ENCODE measurements around the gene ACIN1. TPM values are rescaled to one million over a fixed set of nuclear protein-coding genes. Genes with fewer than 3 reads are reported as not detected.

ACIN1 gene
- total and polyA plus RNA-seq, 2 experiments from 2014 or later, result 76.1 to 172 TPM

DNA sequence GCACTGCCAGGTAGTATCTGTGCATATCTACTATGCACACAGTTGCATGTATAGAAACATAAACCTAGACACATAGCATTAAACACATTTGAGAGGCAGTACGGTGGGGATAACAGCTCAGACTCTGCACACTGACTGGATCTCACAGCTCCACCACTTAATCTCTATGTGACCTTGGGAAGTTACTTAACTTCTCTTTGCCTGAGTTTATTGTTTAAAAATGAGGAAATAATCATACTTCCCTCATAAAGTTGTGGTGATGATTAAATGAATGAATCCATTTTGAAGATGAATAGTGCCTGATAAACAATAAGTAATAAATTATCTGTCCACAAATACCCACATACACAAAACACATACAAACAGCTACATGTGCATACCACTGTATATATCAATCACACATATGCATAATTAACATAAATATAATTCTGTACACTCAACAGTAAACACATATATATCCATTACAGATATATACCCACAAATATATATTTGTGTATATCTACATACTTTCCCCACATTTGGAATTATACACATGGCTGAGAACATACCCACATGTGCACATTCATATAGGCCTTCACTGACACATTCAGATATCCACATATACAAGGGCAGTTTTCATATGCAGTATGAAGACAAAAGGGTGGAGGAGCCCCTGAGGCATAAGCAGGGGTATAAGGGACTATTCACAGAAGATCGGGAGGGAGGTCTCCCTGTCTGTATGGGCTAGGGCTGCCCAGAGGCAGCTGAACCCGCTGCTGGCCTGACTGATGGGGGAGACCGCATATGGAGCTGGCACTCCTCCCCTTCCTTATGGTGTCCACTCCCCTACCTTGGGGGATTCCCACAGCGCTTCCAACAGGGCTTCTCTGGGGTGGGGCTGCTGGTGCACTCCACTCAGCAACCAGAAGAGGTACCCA lies 43.5 kb downstream of the ACIN1 start:
- no peak overlapping the region for H3K4me3 ChIP-seq
- H3K79me2 ChIP-seq (replicated peaks; ENCODE audit: insufficient read depth), result no peaks in the 10 kb centered on the region
- Mint-ChIP-seq H3K4me1 (peaks cover 19% of the 10 kb centered on the region), H3K9me3 (no peaks in the 10 kb centered on the region; the same call in 2 of the 3 replicates), H3K36me3 (ENCODE audit: low read depth) (peaks cover 25% of the 10 kb centered on the region), H3K27ac (no peak overlapping the region), H3K4me3 (no peak overlapping the region; the same call in 2 of the 3 replicates), H3K27me3 (ENCODE audit: insufficient read depth, low read depth, poor library complexity) (peaks cover 11% of the 10 kb centered on the region)
- DNase-seq (ENCODE audit: low spot score) (no peak), ATAC-seq (no peak)
- no peak overlapping the region for H3K4me2 ChIP-seq
- no peak overlapping the region for H3K27ac ChIP-seq (ENCODE audit: low read depth)
- peaks cover 6% of the 10 kb centered on the region; the same call in 1 of the 2 replicates for H3K4me1 ChIP-seq (ENCODE audit: insufficient read depth)
- no peaks in the 10 kb centered on the region for H4K20me1 ChIP-seq (replicated peaks; ENCODE audit: insufficient read depth)
- no peaks in the 10 kb centered on the region for H3K9me2 ChIP-seq (ENCODE audit: insufficient read depth)
- H3K27me3 ChIP-seq (ENCODE audit: insufficient read depth), result no peaks in the 10 kb centered on the region
- no peak overlapping the region for H2AFZ ChIP-seq
- TF ChIP-seq, protein P1, sequence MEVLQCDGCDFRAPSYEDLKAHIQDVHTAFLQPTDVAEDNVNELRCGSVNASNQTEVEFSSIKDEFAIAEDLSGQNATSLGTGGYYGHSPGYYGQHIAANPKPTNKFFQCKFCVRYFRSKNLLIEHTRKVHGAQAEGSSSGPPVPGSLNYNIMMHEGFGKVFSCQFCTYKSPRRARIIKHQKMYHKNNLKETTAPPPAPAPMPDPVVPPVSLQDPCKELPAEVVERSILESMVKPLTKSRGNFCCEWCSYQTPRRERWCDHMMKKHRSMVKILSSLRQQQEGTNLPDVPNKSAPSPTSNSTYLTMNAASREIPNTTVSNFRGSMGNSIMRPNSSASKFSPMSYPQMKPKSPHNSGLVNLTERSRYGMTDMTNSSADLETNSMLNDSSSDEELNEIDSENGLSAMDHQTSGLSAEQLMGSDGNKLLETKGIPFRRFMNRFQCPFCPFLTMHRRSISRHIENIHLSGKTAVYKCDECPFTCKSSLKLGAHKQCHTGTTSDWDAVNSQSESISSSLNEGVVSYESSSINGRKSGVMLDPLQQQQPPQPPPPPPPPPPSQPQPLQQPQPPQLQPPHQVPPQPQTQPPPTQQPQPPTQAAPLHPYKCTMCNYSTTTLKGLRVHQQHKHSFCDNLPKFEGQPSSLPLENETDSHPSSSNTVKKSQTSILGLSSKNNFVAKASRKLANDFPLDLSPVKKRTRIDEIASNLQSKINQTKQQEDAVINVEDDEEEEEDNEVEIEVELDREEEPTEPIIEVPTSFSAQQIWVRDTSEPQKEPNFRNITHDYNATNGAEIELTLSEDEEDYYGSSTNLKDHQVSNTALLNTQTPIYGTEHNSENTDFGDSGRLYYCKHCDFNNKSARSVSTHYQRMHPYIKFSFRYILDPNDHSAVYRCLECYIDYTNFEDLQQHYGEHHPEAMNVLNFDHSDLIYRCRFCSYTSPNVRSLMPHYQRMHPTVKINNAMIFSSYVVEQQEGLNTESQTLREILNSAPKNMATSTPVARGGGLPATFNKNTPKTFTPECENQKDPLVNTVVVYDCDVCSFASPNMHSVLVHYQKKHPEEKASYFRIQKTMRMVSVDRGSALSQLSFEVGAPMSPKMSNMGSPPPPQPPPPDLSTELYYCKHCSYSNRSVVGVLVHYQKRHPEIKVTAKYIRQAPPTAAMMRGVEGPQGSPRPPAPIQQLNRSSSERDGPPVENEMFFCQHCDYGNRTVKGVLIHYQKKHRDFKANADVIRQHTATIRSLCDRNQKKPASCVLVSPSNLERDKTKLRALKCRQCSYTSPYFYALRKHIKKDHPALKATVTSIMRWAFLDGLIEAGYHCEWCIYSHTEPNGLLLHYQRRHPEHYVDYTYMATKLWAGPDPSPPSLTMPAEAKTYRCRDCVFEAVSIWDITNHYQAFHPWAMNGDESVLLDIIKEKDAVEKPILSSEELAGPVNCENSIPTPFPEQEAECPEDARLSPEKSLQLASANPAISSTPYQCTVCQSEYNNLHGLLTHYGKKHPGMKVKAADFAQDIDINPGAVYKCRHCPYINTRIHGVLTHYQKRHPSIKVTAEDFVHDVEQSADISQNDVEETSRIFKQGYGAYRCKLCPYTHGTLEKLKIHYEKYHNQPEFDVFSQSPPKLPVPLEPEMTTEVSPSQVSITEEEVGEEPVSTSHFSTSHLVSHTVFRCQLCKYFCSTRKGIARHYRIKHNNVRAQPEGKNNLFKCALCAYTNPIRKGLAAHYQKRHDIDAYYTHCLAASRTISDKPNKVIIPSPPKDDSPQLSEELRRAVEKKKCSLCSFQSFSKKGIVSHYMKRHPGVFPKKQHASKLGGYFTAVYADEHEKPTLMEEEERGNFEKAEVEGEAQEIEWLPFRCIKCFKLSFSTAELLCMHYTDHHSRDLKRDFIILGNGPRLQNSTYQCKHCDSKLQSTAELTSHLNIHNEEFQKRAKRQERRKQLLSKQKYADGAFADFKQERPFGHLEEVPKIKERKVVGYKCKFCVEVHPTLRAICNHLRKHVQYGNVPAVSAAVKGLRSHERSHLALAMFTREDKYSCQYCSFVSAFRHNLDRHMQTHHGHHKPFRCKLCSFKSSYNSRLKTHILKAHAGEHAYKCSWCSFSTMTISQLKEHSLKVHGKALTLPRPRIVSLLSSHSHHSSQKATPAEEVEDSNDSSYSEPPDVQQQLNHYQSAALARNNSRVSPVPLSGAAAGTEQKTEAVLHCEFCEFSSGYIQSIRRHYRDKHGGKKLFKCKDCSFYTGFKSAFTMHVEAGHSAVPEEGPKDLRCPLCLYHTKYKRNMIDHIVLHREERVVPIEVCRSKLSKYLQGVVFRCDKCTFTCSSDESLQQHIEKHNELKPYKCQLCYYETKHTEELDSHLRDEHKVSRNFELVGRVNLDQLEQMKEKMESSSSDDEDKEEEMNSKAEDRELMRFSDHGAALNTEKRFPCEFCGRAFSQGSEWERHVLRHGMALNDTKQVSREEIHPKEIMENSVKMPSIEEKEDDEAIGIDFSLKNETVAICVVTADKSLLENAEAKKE (CRISPR knock-in tag; IDR thresholded peaks at IDR 0.05), result no peak
- TF ChIP-seq ZNF331 (CRISPR knock-in tag; IDR thresholded peaks at IDR 0.05; ENCODE audit: low read depth) (no peak), POLR2AphosphoS5 (IDR thresholded peaks at IDR 0.05; ENCODE audit: low read depth) (no peak), JUNB (IDR thresholded peaks at IDR 0.05; ENCODE audit: unreplicated experiment) (no peak), STAT1 (IDR thresholded peaks at IDR 0.05; ENCODE audit: unreplicated experiment) (no peak), EZH2phosphoT487 (IDR thresholded peaks at IDR 0.05; ENCODE audit: unreplicated experiment) (no peak), EZH2 (IDR thresholded peaks at IDR 0.05; ENCODE audit: low read depth, unreplicated experiment) (no peak), ZNF114 (CRISPR knock-in tag; IDR thresholded peaks at IDR 0.05) (no peak), NANOG (IDR thresholded peaks at IDR 0.05; ENCODE audit: borderline replicate concordance) (no peak), CREB1 (CRISPR knock-in tag; IDR thresholded peaks at IDR 0.05; ENCODE audit: low read depth) (no peak)
- TF ChIP-seq, protein P2, sequence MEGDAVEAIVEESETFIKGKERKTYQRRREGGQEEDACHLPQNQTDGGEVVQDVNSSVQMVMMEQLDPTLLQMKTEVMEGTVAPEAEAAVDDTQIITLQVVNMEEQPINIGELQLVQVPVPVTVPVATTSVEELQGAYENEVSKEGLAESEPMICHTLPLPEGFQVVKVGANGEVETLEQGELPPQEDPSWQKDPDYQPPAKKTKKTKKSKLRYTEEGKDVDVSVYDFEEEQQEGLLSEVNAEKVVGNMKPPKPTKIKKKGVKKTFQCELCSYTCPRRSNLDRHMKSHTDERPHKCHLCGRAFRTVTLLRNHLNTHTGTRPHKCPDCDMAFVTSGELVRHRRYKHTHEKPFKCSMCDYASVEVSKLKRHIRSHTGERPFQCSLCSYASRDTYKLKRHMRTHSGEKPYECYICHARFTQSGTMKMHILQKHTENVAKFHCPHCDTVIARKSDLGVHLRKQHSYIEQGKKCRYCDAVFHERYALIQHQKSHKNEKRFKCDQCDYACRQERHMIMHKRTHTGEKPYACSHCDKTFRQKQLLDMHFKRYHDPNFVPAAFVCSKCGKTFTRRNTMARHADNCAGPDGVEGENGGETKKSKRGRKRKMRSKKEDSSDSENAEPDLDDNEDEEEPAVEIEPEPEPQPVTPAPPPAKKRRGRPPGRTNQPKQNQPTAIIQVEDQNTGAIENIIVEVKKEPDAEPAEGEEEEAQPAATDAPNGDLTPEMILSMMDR (conservative IDR thresholded peaks at IDR 0.05; ENCODE audit: low read depth in 2 of 2), result no peak
- TF ChIP-seq, protein P3, sequence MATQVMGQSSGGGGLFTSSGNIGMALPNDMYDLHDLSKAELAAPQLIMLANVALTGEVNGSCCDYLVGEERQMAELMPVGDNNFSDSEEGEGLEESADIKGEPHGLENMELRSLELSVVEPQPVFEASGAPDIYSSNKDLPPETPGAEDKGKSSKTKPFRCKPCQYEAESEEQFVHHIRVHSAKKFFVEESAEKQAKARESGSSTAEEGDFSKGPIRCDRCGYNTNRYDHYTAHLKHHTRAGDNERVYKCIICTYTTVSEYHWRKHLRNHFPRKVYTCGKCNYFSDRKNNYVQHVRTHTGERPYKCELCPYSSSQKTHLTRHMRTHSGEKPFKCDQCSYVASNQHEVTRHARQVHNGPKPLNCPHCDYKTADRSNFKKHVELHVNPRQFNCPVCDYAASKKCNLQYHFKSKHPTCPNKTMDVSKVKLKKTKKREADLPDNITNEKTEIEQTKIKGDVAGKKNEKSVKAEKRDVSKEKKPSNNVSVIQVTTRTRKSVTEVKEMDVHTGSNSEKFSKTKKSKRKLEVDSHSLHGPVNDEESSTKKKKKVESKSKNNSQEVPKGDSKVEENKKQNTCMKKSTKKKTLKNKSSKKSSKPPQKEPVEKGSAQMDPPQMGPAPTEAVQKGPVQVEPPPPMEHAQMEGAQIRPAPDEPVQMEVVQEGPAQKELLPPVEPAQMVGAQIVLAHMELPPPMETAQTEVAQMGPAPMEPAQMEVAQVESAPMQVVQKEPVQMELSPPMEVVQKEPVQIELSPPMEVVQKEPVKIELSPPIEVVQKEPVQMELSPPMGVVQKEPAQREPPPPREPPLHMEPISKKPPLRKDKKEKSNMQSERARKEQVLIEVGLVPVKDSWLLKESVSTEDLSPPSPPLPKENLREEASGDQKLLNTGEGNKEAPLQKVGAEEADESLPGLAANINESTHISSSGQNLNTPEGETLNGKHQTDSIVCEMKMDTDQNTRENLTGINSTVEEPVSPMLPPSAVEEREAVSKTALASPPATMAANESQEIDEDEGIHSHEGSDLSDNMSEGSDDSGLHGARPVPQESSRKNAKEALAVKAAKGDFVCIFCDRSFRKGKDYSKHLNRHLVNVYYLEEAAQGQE (IDR thresholded peaks at IDR 0.05; ENCODE audit: unreplicated experiment), result no peak
- TF ChIP-seq, protein P4, sequence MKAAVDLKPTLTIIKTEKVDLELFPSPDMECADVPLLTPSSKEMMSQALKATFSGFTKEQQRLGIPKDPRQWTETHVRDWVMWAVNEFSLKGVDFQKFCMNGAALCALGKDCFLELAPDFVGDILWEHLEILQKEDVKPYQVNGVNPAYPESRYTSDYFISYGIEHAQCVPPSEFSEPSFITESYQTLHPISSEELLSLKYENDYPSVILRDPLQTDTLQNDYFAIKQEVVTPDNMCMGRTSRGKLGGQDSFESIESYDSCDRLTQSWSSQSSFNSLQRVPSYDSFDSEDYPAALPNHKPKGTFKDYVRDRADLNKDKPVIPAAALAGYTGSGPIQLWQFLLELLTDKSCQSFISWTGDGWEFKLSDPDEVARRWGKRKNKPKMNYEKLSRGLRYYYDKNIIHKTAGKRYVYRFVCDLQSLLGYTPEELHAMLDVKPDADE (IDR thresholded peaks at IDR 0.05), result no peak
- no peaks in the 10 kb centered on the region for H3K36me3 ChIP-seq (ENCODE audit: insufficient read depth)
- H3F3A ChIP-seq (replicated peaks; ENCODE audit: low read depth), result no peaks in the 10 kb centered on the region; the same call in 1 of the 2 replicates

All from GM23338 (cell line).